HepG2 (cell line): ENCODE data around the gene SHISA6. TPM values are rescaled to one million over a fixed set of nuclear protein-coding genes. Genes with fewer than 3 reads are reported as not detected.

Experiments
- ATAC-seq: fragments of 200-7000 bp; cut with Tn5 transposase; 3 replicates; pipeline ENCODE4 v1.9.1; 2020; ENCODE audit warnings: mild to moderate bottlenecking, moderate library complexity
- BruUV-seq: library from RNA; stranded (reverse); fragments of 400-500 nt; replicated peaks from 2 replicates; lab custom pipeline; 2021; lab: Mats Ljungman, UMichigan
- CTCF ChIA-PET: fragments of 300-600 bp; formaldehyde crosslinking; extraction: SDS; loops from one replicate; lab custom pipeline; 2021; ENCODE audit warnings: low total read pairs, inconsistent platforms, low intra/inter-chr PET ratio; lab: Yijun Ruan, JAX
- POLR2A ChIA-PET: fragments of 350-600 bp; sonication (Branson Sonifier 250); formaldehyde crosslinking; loops from one replicate; lab custom pipeline; 2020; ENCODE audit warnings: antibody characterized with exemption, inconsistent platforms; lab: Yijun Ruan, JAX
- DNase-seq: peaks from one replicate; pipeline ENCODE4 v3.0.0-alpha.2; 2015; ENCODE audit warnings: low spot score
- FAIRE-seq: peaks from 3 replicates; lab custom pipeline; 2011; peaks lifted over from hg19 to GRCh38; lab: Jason Lieb, UNC
- H2AFZ ChIP-seq: one replicate; pipeline ENCODE4 v1.6.1; 2011; ENCODE audit warnings: low read length, inconsistent platforms
- H3K27ac ChIP-seq: fragments of 300-600 bp; 3 replicates; pipeline ENCODE4 v1.8.0; 2011; ENCODE audit warnings: mixed run types, mild to moderate bottlenecking, mixed read lengths, low read length, inconsistent platforms; ENCODE audit not compliant: insufficient read depth; ENCODE audit errors: extremely low read length
- H3K27me3 ChIP-seq, 2 experiments: fragments of 200-600 bp in 1 of 2; 2 replicates in 1 of 2; 3 replicates in 1 of 2; pipeline versions ENCODE4 v1.6.0 to v1.8.0; 2011; ENCODE audit warnings: low read length in 2 of 2, mild to moderate bottlenecking in 2 of 2, moderate library complexity in 2 of 2, inconsistent platforms in 1 of 2; ENCODE audit not compliant: insufficient read depth in 2 of 2, control insufficient read depth in 1 of 2
- H3K36me3 ChIP-seq, 2 experiments: fragments of 200-600 bp in 1 of 2; replicated peaks in 1 of 2; 2 replicates in 1 of 2; 3 replicates in 1 of 2; pipeline versions ENCODE4 v1.5.1 to v1.8.0; 2011; ENCODE audit warnings: low read length in 2 of 2, inconsistent platforms in 1 of 2; ENCODE audit not compliant: insufficient read depth in 2 of 2, control insufficient read depth in 1 of 2
- H3K4me1 ChIP-seq: 2 replicates; pipeline ENCODE4 v1.5.1; 2012; ENCODE audit warnings: low read length, inconsistent platforms; ENCODE audit not compliant: insufficient read depth
- H3K4me2 ChIP-seq: 2 replicates; pipeline ENCODE4 v1.6.0; 2011; ENCODE audit warnings: low read depth, low read length, inconsistent platforms
- H3K4me3 ChIP-seq, 3 experiments: fragments of 200-600 bp in 1 of 3; sonication (generic), shearing (Covaris generic) in 1 of 3; replicated peaks in 1 of 3; 2 replicates each; pipeline ENCODE4 v1.5.1; 2011 to 2016; ENCODE audit warnings: low read length in 3 of 3, inconsistent platforms in 2 of 3, low read depth in 2 of 3, mild to moderate bottlenecking in 2 of 3, control low read depth in 1 of 3, mixed read lengths in 1 of 3; ENCODE audit not compliant: insufficient read depth in 1 of 3
- H3K79me2 ChIP-seq: one replicate; pipeline ENCODE4 v1.6.1; 2011; ENCODE audit warnings: low read length, inconsistent platforms; ENCODE audit not compliant: insufficient read depth
- H3K9ac ChIP-seq: 2 replicates; pipeline ENCODE4 v1.6.0; 2011; ENCODE audit warnings: mild to moderate bottlenecking, low read depth, low read length, inconsistent platforms; ENCODE audit not compliant: insufficient read depth
- H3K9me3 ChIP-seq: 2 replicates; pipeline ENCODE4 v1.5.1; 2012; ENCODE audit warnings: mild to moderate bottlenecking, low read length
- H4K20me1 ChIP-seq: 2 replicates; pipeline ENCODE4 v1.6.0; 2011; ENCODE audit warnings: inconsistent platforms, mild to moderate bottlenecking, low read length, moderate library complexity; ENCODE audit not compliant: insufficient read depth
- ARNT ChIP-seq: fragments of 450-650 bp; IDR thresholded peaks from 2 replicates; pipeline ENCODE4 v1.6.1; 2017
- BRF2 ChIP-seq: sonication (generic); formaldehyde crosslinking; IDR thresholded peaks from 2 replicates; pipeline ENCODE4 v1.8.1; 2022; ENCODE audit warnings: mild to moderate bottlenecking, missing genetic modification reagents
- CTCF ChIP-seq: sonication (generic); formaldehyde crosslinking; IDR thresholded peaks from 2 replicates; pipeline ENCODE4 v1.5.0; 2020; ENCODE audit warnings: mild to moderate bottlenecking, missing genetic modification reagents, moderate library complexity
- ETV6 ChIP-seq: sonication (generic); formaldehyde crosslinking; conservative IDR thresholded peaks from 2 replicates; pipeline ENCODE4 v1.4.0; 2020; ENCODE audit warnings: missing genetic modification reagents
- GPN1 ChIP-seq: sonication (generic); formaldehyde crosslinking; IDR thresholded peaks from 2 replicates; pipeline ENCODE4 v1.5.1; 2020; ENCODE audit warnings: missing genetic modification reagents, borderline replicate concordance
- MED13 ChIP-seq: sonication (generic); formaldehyde crosslinking; IDR thresholded peaks from 2 replicates; pipeline ENCODE4 v1.5.0; 2020; ENCODE audit warnings: missing genetic modification reagents
- NR3C1 ChIP-seq: sonication (generic); formaldehyde crosslinking; IDR thresholded peaks from 2 replicates; pipeline ENCODE4 v1.4.0; 2020; ENCODE audit warnings: missing genetic modification reagents
- PLRG1 ChIP-seq: fragments of 450-650 bp; conservative IDR thresholded peaks from 2 replicates; pipeline ENCODE4 v1.6.1; 2016
- PLSCR1 ChIP-seq: sonication (generic); formaldehyde crosslinking; IDR thresholded peaks from 2 replicates; pipeline ENCODE4 v1.5.0; 2020; ENCODE audit warnings: missing genetic modification reagents, mild to moderate bottlenecking, borderline replicate concordance
- RARG ChIP-seq: sonication (generic); formaldehyde crosslinking; IDR thresholded peaks from 2 replicates; pipeline ENCODE4 v1.4.0; 2020; ENCODE audit warnings: low read depth, mild to moderate bottlenecking, missing genetic modification reagents
- SATB2 ChIP-seq: sonication (generic); formaldehyde crosslinking; IDR thresholded peaks from 2 replicates; pipeline ENCODE4 v1.5.0; 2020; ENCODE audit warnings: missing genetic modification reagents
- TARDBP ChIP-seq: sonication (generic); formaldehyde crosslinking; IDR thresholded peaks from 2 replicates; pipeline ENCODE4 v1.8.0; 2022; ENCODE audit warnings: mild to moderate bottlenecking, missing genetic modification reagents
- TCF7 ChIP-seq: sonication (generic); IDR thresholded peaks from 2 replicates; pipeline ENCODE4 v1.6.1; 2016; ENCODE audit warnings: antibody characterized with exemption, low read depth
- ZEB1 ChIP-seq: IDR thresholded peaks from 2 replicates; pipeline ENCODE4 v1.6.1; 2012; ENCODE audit warnings: mild to moderate bottlenecking, low read depth, inconsistent platforms; ENCODE audit not compliant: insufficient replicate concordance
- ZIK1 ChIP-seq: sonication (generic); formaldehyde crosslinking; IDR thresholded peaks from 2 replicates; pipeline ENCODE4 v1.5.0; 2020; ENCODE audit warnings: mild to moderate bottlenecking, low read depth, missing genetic modification reagents, borderline replicate concordance
- ZNF160 ChIP-seq: sonication (generic); formaldehyde crosslinking; IDR thresholded peaks from 2 replicates; pipeline ENCODE4 v1.8.0; 2022; ENCODE audit warnings: mild to moderate bottlenecking, inconsistent platforms, missing genetic modification reagents
- ZSCAN12 ChIP-seq: sonication (generic); formaldehyde crosslinking; IDR thresholded peaks from 2 replicates; pipeline ENCODE4 v1.9.0; 2021; ENCODE audit warnings: mild to moderate bottlenecking, missing genetic modification reagents
- WGBS: methylation state at CpG from one replicate; pipeline ENCODE4 v1.1.6; 2017; ENCODE audit warnings: low lambda C conversion rate; 5-methylcytosine and 5-hydroxymethylcytosine counted together
- in situ Hi-C: cut with HindIII; loops from 2 replicates; pipeline ENCODE4 v1.10.0; 2017; ENCODE audit warnings: low pct_unique_long_range_greater_than_20kb; ENCODE audit not compliant: extremely low pct_ligation_motif_present
- intact Hi-C: fragments of 100-400 bp; cut with micrococcal nuclease; formaldehyde crosslinking; loops from one replicate; pipeline ENCODE4 v1.10.0; 2022; ENCODE audit not compliant: unreplicated experiment
- polyA plus RNA-seq, 8 experiments: library from polyadenylated mRNA; depleted of rRNA in 3 of 8; stranded (reverse) in 7 of 8; unstranded in 1 of 8; fragments of >200 nt; fragmentation: Illumina TruSeq in 4 of 8; extraction: Trizol in 4 of 8; gene quantifications; 2 replicates each; pipeline versions ENCODE4 v1.2.1 to v1.2.3, GENCODE V29; 2011 to 2016; ENCODE audit warnings: low read depth in 4 of 8, missing spikeins in 1 of 8, mixed read lengths in 1 of 8; ENCODE audit not compliant: insufficient read depth in 1 of 8
- total RNA-seq, 5 experiments: library from RNA; depleted of rRNA; stranded (reverse); fragments of >200 nt; fragmentation: Illumina TruSeq; extraction: Trizol; gene quantifications; 2 replicates each; pipeline ENCODE4 v1.2.3, GENCODE V29; 2016; ENCODE audit warnings: low read depth in 1 of 5

Gene SHISA6
- total and polyA plus RNA-seq, 2 of the 13 experiments (the other 11 are each of a cell fraction or from before 2014, with no cell fraction given), result not detected

- Histone ChIP-seq H4K20me1 (no peaks in the 10 kb centered on the region), H3K4me2 (no peak overlapping the region), H3K36me3 (no peaks in the 10 kb centered on the region), H3K27me3 (peaks cover 0 to 20% of the 10 kb centered on the region in 2 experiments; a peak in 2 of 5 replicates), H3K9me3 (no peaks in the 10 kb centered on the region), H3K27ac (no peak overlapping the region), H2AFZ (no peak overlapping the region), H3K79me2 (no peaks in the 10 kb centered on the region), H3K4me3 (no peak overlapping the region), H3K9ac (no peak overlapping the region), H3K4me1 (no peaks in the 10 kb centered on the region)
- ChIA-PET CTCF (no interaction called here), POLR2A (no interaction called here)
- intact Hi-C loops (no loop called here), in situ Hi-C loops (no loop called here)
- TF ChIP-seq PLRG1 (no peak), ZEB1 (no peak), MED13 (CRISPR knock-in tag) (no peak), BRF2 (CRISPR knock-in tag) (no peak), TCF7 (no peak), PLSCR1 (CRISPR knock-in tag) (no peak), GPN1 (CRISPR knock-in tag) (no peak), RARG (CRISPR knock-in tag) (no peak), ZIK1 (CRISPR knock-in tag) (no peak), CTCF (CRISPR knock-in tag) (no peak), ZNF160 (CRISPR knock-in tag) (no peak), TARDBP (CRISPR knock-in tag) (no peak), NR3C1 (no peak), SATB2 (CRISPR knock-in tag) (no peak), ETV6 (CRISPR knock-in tag) (no peak), ZSCAN12 (CRISPR knock-in tag) (no peak), ARNT (no peak)
- 31% methylated on average over 10 of the region's 11 CpGs for WGBS
- DNase-seq, result no peak
- no peak for FAIRE-seq
- no peak for ATAC-seq
- no TSS peak for BruUV-seq
Measured at GRCh38 chr17:11256877-11257276, 15.9 kb downstream of the SHISA6 start.
